Measurements from ENCODE around the gene DPP9. TPM values are rescaled to one million over a fixed set of nuclear protein-coding genes. Genes with fewer than 3 reads are reported as not detected.

Gene DPP9
- total RNA-seq, result 10 to 100 TPM; 35.0 to 82.1 (median 42.0) TPM

GRCh38 chr19:4723595-4724514 lies at the start of gene DPP9:
Gene DPP9 (minus strand): TSS chr19:4723842. CDS start chr19:4719906, 3,936 bp downstream.
- Histone ChIP-seq H3K9me3 (no peaks in the 10 kb centered on the region), H3K27ac (peak within 1 kb of the TSS; percentile 73 to 93 (median 92)), H3K4me1 (peaks cover 0 to 38% (median 14%) of the 10 kb centered on the region in 3 donors), H3K36me3 (peaks cover 0 to 31% of the 10 kb centered on the region in 2 donors), H3K27me3 (no peaks in the 10 kb centered on the region), H3K4me3 (peak within 1 kb of the TSS; percentile 81 to 97)
- 0% methylated on average over 1 to 3 of the region's 79 CpGs for WGBS, 2 donors (ENCODE audit: low coverage in 1 of 2)
- TF ChIP-seq POLR2AphosphoS5 (IDR thresholded peaks at IDR 0.05) (peak; percentile 71), POLR2A (IDR thresholded peaks at IDR 0.05) (peak; percentile 66 to 70), EP300 (IDR thresholded peaks at IDR 0.05) (no peak), CTCF (IDR thresholded peaks at IDR 0.05) (peak in 3 of 4 experiments; percentile 32 to 64 (median 56))
- peak; percentile 98 for ATAC-seq

- no peak for ATAC-seq
- WGBS, 2 donors (ENCODE audit: low coverage in 1 of 2), result 45% methylated on average over 6 of the region's 9 CpGs; no CpG with 5 or more reads in 1 of the 2 donors
- H3K27me3 ChIP-seq, result peaks cover 39% of the 10 kb centered on the region
Measured at GRCh38 chr19:4773047-4773640, 49.5 kb upstream of the DPP9 start.

GRCh38 chr19:4772566-4772965 lies 48.9 kb upstream of the DPP9 start:
- TF ChIP-seq POLR2A (IDR thresholded peaks at IDR 0.05) (no peak), POLR2AphosphoS5 (IDR thresholded peaks at IDR 0.05) (no peak), CTCF (IDR thresholded peaks at IDR 0.05) (no peak), EP300 (IDR thresholded peaks at IDR 0.05) (no peak)
- no peak overlapping the region for H3K27ac ChIP-seq
- H3K9me3 ChIP-seq, result no peaks in the 10 kb centered on the region
- 42 to 44% methylated on average over 2 of the region's 2 CpGs for WGBS, 2 donors (ENCODE audit: low coverage in 1 of 2)
- no peaks in the 10 kb centered on the region for H3K36me3 ChIP-seq
- ATAC-seq, result no peak
- no peak overlapping the region for H3K4me3 ChIP-seq
- H3K27me3 ChIP-seq, result peaks cover 39% of the 10 kb centered on the region
- no peaks in the 10 kb centered on the region for H3K4me1 ChIP-seq

More at GRCh38 chr19:4773047-4773640, 49.5 kb upstream of the DPP9 start:
- Histone ChIP-seq H3K27ac (no peak overlapping the region), H3K4me1 (no peaks in the 10 kb centered on the region), H3K36me3 (no peaks in the 10 kb centered on the region), H3K9me3 (no peaks in the 10 kb centered on the region), H3K4me3 (no peak overlapping the region)
- TF ChIP-seq POLR2AphosphoS5 (IDR thresholded peaks at IDR 0.05) (no peak), CTCF (IDR thresholded peaks at IDR 0.05) (no peak), POLR2A (IDR thresholded peaks at IDR 0.05) (no peak)

GRCh38 chr19:4768934-4769777 lies 45.5 kb upstream of the DPP9 start:
- Histone ChIP-seq H3K4me3 (no peak overlapping the region), H3K27me3 (peaks cover 17% of the 10 kb centered on the region), H3K36me3 (no peaks in the 10 kb centered on the region), H3K27ac (no peak overlapping the region), H3K9me3 (no peaks in the 10 kb centered on the region), H3K4me1 (no peaks in the 10 kb centered on the region)
- TF ChIP-seq EP300 (IDR thresholded peaks at IDR 0.05), result no peak
- TF ChIP-seq CTCF (IDR thresholded peaks at IDR 0.05), result no peak
- no peak for TF ChIP-seq POLR2A (IDR thresholded peaks at IDR 0.05)
- no peak for TF ChIP-seq POLR2AphosphoS5 (IDR thresholded peaks at IDR 0.05)
- peak; percentile 81 for ATAC-seq
- 5 to 7% methylated on average over 18 to 26 of the region's 37 CpGs for WGBS, 2 donors (ENCODE audit: low coverage in 1 of 2)

Data from gastroesophageal sphincter (tissue), 4 donors.